Dermis blood vessel endothelial cell (primary cell): ENCODE results near the gene CEBPA. TPM values are rescaled to one million over a fixed set of nuclear protein-coding genes. Genes with fewer than 3 reads are reported as not detected.

Experiments used
- DNase-seq: peaks from one replicate; pipeline ENCODE4 v3.0.0; 2010
- total RNA-seq: library from RNA; depleted of rRNA; stranded (reverse); fragments of >200 nt; gene quantifications from 2 replicates; pipeline ENCODE4 v1.2.3, GENCODE V29; 2014

CEBPA gene
- total RNA-seq, 1 donor from 2014 or later = 0.17 TPM

- DNase-seq = no peak
Measured at GRCh38 chr19:33270769-33271168, 31.6 kb downstream of the CEBPA start.

- DNase-seq = no peak
Measured at GRCh38 chr19:33269016-33269415, 33.3 kb downstream of the CEBPA start.

DNA sequence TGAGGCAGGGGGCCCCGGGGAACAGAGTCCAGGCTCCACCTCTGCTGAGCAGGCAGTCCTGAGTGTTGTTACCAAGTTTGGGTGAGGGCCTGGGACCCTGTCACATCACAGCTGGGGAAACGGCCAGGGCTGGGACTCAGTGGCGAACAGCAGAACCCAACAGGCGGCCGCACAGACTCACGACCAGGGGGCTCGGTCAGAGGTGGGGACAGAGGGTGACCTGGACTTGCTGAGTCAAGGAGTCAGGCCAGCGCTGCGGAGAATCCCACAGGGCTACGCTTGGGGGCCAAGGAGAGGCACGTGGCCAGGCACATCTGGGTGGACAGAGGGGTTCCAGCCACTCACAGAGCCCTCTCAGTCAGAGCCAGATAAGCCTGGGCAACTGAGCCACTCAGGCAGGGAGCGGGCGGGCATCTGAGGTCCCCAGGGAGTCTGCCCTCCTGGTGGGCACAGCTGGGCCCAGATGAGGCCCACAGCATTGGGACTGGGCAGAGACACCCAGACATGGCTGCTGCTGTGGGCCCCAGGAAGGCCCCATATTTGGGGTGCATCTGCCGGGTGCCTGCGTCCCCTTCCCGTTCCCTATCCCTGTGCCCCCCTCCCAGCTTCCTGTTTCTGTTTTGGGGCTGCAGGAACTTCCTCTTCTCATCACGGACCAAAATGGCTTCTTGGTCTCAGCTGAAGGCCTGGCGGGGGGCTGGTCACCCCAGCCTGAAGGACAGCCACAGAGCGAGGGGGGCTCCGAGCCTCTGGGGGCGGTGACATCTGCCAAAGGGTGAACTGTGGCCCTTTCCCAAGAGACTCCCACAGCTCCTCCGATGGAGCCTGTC is 34.0 kb downstream of the CEBPA start:
- DNase-seq = no peak

DNA sequence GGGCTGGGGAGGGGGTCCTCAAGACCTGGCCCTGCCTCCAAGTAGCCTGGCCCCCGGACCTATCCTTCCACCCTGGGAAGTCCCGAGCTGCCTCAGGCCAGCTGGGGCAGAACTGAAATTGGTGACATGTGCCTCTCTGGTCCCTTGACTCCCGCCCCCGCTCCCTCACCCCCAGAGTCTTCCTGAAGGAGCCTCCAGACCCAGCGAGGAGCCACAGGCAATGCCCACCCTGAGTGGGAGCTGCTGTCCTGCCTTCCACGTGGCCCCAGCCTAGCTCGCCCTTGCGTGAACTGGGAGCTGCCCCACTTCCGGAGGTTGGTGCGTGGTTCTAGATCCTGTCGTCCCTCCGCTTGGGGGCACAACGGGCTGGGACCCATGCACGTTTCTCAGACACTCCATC is 34.6 kb downstream of the CEBPA start:
- DNase-seq = no peak

DNA sequence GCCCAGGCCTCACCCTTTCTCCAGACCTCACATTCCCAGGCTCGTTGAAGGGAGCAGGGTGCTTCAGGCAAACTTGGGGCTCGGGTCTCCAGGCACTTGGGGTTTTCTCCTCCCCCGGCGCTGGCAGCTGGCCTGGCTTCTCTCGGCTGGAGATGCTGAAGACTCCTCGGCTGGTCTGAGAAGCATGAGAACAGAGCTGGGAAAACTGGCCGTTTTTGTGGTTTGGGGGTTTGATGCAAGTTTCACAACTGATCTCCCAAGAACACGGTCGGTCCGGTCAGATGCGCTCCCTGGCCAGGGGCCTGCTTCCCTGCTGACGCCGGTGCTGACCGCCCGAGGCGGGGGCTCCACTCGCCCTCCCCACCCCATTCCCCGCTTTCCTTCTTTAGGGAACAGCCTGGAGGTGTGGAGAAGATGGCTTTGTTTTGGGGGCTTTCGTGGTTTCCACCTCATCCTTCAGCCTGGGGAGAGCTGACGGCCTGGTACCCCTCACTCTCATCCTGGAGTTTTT is 35.3 kb downstream of the CEBPA start:
- DNase-seq = no peak

- no peak for DNase-seq
Measured at GRCh38 chr19:33264881-33265445, 37.4 kb downstream of the CEBPA start.

GRCh38 chr19:33263325-33264023 is 38.9 kb downstream of the CEBPA start:
- no peak for DNase-seq

GRCh38 chr19:33261511-33262189 is 40.7 kb downstream of the CEBPA start:
- no peak for DNase-seq

- DNase-seq = no peak
Measured at GRCh38 chr19:33260628-33261418, 41.5 kb downstream of the CEBPA start.

GRCh38 chr19:33259539-33259938 is 42.8 kb downstream of the CEBPA start:
- DNase-seq = no peak

DNA sequence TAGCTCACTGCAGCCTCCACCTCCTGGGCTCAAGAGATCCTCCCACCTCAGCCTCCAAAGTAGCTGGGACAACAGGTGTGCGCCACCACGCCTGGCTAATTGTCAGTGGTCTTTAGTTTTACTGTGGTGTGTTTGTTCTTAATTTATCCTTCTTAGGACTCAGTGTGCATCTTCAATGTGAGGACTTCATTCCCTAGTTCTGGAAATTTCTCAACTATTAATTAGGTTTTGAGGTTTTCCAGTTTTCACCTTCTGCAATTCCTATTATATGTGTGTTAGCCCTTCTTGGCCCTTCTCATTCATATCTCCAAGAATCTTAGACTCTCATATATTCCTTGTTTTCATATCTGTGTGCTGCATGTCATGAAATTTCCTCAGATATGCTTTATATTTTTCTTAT is 44.5 kb downstream of the CEBPA start:
- no peak for DNase-seq

- no peak for DNase-seq
Measured at GRCh38 chr19:33256261-33256660, 46.1 kb downstream of the CEBPA start.

- no peak for DNase-seq
Measured at GRCh38 chr19:33255781-33256180, 46.6 kb downstream of the CEBPA start.

- DNase-seq = no peak
Measured at GRCh38 chr19:33254245-33254824, 48.0 kb downstream of the CEBPA start.

DNA sequence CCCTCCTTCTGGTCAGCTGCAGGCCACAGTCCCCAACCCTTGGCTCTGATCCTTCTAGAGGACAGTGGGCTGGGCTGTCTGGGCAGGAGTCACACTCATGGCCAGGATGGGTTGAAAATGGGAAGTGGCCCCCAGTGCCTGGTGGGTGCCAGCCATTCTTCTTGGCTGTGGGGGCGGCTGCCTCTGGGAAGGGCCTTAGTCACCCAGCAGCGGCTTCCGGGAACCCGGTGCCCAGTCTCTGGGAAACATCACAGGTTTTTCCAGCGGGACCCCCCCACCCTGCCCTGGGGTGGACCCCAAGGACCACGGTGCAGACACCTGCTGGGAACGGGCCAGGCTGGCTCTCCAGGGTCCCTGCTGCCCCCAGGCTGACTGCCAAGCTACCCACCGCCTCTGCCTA is 49.4 kb downstream of the CEBPA start:
- no peak for DNase-seq

- no peak for DNase-seq
Measured at GRCh38 chr19:33252418-33252962, 49.8 kb downstream of the CEBPA start.

GRCh38 chr19:33251526-33252090 is 50.7 kb downstream of the CEBPA start:
- no peak for DNase-seq

- no peak for DNase-seq
Measured at GRCh38 chr19:33251076-33251475, 51.3 kb downstream of the CEBPA start.

GRCh38 chr19:33250500-33250899 is 51.8 kb downstream of the CEBPA start:
- DNase-seq = no peak
